ENCODE measurements around the gene KRT78.
"Not testable (repeated sequence)": the region's sequence is repeated elsewhere in the genome, so short reads cannot be mapped to it uniquely, and the experiment has no call there.

KRT78 gene

GRCh38 chr12:52871291-52872039 lies 22.7 kb upstream of the KRT78 start:
- DNase-seq (ENCODE audit: low read depth in 2 of 2) = no peak

GRCh38 chr12:52870361-52871290 lies 21.8 kb upstream of the KRT78 start:
- peak; percentile 53 to 66 for DNase-seq (ENCODE audit: low read depth in 2 of 2)

GRCh38 chr12:52867642-52868041 lies 18.8 kb upstream of the KRT78 start:
- peak in 1 of 2 donors; percentile 15 for DNase-seq (ENCODE audit: low read depth in 2 of 2)

GRCh38 chr12:52867152-52867551 lies 18.4 kb upstream of the KRT78 start:
- DNase-seq (ENCODE audit: low read depth in 2 of 2) = no peak

GRCh38 chr12:52865090-52865944 lies 16.5 kb upstream of the KRT78 start:
- DNase-seq (ENCODE audit: low read depth in 2 of 2) = no peak

DNA sequence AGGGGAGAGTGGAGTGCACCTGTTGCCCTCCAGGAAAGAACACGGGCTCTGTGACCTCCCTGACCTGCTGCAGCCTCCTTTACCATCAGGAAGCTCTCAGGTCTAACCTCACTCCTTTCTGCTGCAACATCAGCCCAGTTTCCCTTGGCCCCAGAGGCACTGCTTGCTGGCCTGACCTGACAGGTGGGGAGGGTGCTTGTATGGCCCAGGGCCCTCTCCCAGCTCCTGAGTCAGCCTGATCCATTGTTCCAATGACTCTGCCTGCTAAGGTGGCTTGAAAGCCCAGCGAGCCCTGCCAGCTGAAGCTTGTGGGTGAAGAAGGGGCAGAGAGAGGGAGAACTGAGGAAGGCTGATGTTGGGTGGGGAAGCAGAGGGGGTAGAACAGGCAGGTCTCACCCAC lies 13.2 kb upstream of the KRT78 start:
- DNase-seq (ENCODE audit: low read depth in 2 of 2) = no peak

GRCh38 chr12:52861511-52861910 lies 12.7 kb upstream of the KRT78 start:
- no peak for DNase-seq (ENCODE audit: low read depth in 2 of 2)

GRCh38 chr12:52860102-52860823 lies 11.5 kb upstream of the KRT78 start:
- no peak for DNase-seq (ENCODE audit: low read depth in 2 of 2)

- DNase-seq (ENCODE audit: low read depth in 2 of 2) = no peak
Measured at GRCh38 chr12:52857500-52857899, 8.7 kb upstream of the KRT78 start.

GRCh38 chr12:52856787-52857186 lies 8.0 kb upstream of the KRT78 start:
- no peak for DNase-seq (ENCODE audit: low read depth in 2 of 2)

DNA sequence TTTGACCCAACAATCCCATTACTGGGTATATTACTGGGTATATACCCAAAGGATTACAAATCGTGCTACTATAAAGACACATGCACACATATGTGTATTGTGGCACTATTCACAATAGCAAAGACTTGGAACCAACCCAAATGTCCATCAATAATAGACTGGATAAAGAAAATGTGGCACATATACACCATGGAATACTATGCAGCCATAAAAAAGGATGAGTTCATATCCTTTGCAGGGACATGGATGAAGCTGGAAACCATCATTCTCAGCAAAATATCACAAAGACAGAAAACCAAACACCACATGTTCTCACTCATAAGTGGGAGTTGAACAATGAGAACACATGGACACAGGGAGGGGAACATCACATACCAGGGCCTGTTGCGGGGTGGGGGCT lies 7.3 kb upstream of the KRT78 start:
- DNase-seq (ENCODE audit: low read depth in 2 of 2) = not testable (repeated sequence)

DNA sequence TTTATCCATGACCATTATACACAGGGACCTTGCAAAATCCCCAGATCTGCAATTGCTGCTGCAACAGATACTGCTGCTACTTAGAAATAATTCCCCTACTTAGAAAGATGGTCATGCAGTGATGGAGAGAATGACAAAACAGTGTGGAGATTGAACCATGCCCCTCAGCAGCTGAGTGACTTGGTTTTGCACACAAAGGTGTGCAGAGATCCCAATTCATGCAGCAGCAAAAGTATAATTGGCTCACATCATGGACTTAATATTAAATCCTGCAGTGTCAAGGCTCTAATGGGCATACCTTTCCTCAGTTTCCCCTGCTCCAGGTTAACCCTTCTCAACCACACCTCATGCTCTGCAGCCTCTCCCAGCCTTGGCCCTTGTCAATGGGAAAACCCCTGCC lies 3.0 kb upstream of the KRT78 start:
- no peak for DNase-seq (ENCODE audit: low read depth in 2 of 2)

DNA sequence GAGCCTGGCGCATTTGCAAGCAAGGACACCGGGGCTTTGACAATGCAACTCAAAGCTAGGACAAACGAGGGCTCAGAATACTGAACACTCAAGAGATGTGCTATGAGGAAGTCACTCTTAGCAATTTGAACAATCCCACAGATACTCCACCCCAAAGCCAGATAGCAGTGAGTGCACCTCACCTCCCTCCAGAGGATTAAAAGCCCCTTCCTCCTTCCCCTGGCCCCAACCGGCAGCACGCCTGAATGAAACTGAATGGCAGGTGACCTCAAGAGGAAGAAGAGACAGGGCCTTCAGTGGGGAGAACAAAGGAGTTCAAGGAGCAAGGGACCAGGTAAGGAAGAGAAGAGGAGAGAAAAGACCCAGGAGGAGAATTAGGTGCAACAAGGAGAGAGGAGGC lies 1.9 kb upstream of the KRT78 start:
- no peak for DNase-seq (ENCODE audit: low read depth in 2 of 2)

GRCh38 chr12:52849511-52849910 lies 717 bp upstream of the KRT78 start:
- no peak for DNase-seq (ENCODE audit: low read depth in 2 of 2)

DNA sequence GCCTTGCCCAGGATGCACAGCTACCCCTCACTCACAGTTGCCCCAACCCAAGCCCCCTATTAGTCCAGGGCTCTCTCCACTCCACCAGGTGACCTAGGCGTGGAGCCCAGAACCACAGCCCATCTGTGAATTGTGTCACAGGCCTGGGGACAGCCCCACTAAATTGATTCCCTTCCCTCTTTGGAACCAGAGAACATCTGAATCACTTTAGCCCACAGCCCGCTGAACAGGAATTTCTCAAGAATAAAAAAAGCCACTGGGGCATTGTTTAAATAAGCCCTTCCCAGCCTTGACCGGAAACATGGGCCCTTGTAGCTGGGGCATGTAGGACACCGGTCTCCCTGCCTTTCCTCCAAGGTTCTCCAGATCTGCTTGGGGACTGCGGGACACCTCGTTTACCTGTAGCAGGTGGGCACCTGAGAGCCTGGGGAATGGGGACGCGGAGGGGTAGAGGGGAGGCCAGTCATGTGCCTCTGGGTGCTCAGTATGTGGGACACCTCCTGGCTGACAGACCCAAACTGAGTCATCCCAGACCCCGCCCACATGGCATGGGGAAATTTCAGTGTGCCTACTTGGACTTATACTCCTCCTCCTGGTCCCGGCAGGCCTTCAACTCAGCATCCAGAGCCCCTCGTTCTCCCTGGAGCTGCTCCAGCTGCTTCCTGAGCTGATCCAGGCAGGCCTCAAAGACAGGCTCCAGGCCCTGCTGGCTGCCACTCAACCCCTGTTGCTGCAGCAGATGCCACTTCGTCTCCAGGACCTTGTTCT lies 1.3 kb downstream of the KRT78 start:
- no peak for DNase-seq (ENCODE audit: low read depth in 2 of 2)

- DNase-seq (ENCODE audit: low read depth in 2 of 2) = no peak
Measured at GRCh38 chr12:52846356-52846970, 2.3 kb downstream of the KRT78 start.

DNA sequence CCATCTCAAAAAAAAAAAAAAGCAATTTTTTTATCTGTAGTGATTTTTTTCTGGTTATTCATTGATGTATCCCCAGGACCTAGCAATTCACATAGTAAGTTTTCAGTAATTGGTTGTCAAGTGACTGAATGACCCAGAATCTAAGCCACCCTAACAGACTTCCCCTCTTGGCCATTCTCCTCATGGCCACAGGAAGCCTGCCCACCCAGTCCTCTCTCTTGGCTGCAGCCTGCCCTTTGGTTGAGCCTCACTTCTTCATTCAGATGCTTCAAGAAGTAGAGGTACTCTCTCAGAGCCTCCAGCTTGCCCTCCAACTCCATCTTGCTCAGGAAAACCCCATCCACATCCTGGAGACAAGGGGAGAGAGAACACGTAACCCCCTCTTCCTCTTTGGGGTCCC lies 2.8 kb downstream of the KRT78 start:
- DNase-seq (ENCODE audit: low read depth in 2 of 2) = no peak

DNA sequence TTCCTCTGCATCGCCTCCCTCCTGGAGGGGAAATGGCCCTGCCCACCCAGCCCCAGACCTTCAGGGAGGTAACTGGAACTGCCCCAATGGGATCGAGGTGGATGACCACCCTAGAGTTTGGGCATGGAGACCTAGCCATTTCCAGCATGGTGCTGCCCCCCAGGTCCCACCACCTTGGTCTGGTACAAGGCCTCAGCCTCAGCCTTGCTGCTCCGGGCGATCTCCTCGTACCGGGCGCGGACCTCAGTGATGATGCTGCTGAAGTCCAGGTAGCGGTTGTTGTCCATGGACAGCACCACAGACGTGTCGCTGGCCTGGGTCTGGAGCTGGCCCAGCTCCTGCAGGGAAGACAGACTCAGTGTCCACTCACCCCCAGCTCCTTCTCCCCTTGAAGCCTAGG lies 4.4 kb downstream of the KRT78 start:
- no peak for DNase-seq (ENCODE audit: low read depth in 2 of 2)

DNA sequence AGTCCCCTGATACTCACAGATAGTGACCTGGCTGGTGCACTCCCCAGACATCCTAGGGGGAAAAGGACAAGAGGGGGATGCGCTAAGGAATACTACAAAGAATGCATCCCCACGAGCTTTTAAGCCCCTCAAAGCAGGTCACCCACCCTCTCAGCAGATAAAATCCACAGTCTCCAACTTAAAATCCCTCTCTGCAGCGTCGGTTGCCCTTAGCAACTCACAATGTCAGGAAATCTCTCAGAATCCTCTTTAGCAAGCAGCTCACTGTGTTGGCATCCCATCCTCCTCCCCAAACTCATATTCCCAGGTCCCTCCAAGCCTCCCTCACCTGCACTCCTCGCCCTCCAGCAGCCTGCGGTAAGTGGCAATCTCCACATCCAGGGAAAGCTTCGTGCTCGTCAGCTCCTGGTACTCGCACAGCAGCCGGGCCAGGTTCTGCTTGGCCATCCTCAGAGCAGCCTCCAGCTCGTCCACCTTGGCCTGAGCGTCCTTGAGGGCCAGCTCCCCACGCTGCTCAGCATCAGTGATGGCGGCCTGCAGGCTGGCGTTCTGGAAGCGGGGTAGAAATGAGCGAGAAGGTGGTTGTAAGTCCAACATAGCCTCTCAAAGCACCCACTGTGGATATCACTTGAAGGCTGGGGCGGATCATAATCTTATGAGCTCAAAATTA lies 9.2 kb downstream of the KRT78 start:
- no peak for DNase-seq (ENCODE audit: low read depth in 2 of 2)
